A673 (cell line): Measurements from ENCODE around the gene MEF2C. TPM values are rescaled to one million over a fixed set of nuclear protein-coding genes. Genes with fewer than 3 reads are reported as not detected.

Experiments
- BruUV-seq: library from RNA; stranded (reverse); fragments of 400-500 nt; replicated peaks from 2 replicates; lab custom pipeline; 2021; lab: Mats Ljungman, UMichigan
- CTCF ChIA-PET: fragments of 300-600 bp; sonication (Branson Sonifier 250); formaldehyde crosslinking; loops from one replicate; lab custom pipeline; 2022; ENCODE audit warnings: antibody characterized with exemption; lab: Charles Lee
- POLR2A ChIA-PET: fragments of 300-600 bp; sonication (Branson Sonifier 250); formaldehyde crosslinking; loops from one replicate; lab custom pipeline; 2022; ENCODE audit warnings: antibody characterized with exemption; ENCODE audit not compliant: low non-redundant PET; lab: Charles Lee
- DNase-seq: peaks from one replicate; pipeline ENCODE4 v3.0.0-alpha.2; 2015; ENCODE audit warnings: low spot score
- H3K27ac ChIP-seq: fragments of 200-600 bp; sonication (generic); 2 replicates; pipeline ENCODE4 v1.5.1; 2016; ENCODE audit warnings: mixed run types, low read depth, mild to moderate bottlenecking, mixed read lengths, antibody characterized with exemption, low read length; ENCODE audit not compliant: poor library complexity, severe bottlenecking
- H3K27me3 ChIP-seq: fragments of 200-600 bp; sonication (generic); replicated peaks from 2 replicates; pipeline ENCODE4 v1.6.1; 2017; ENCODE audit warnings: mixed run types, low read depth, mild to moderate bottlenecking, mixed read lengths, antibody characterized with exemption, low read length; ENCODE audit not compliant: insufficient read depth, poor library complexity
- H3K36me3 ChIP-seq: fragments of 200-600 bp; sonication (generic); 2 replicates; pipeline ENCODE4 v1.6.1; 2016; ENCODE audit warnings: mixed run types, mild to moderate bottlenecking, mixed read lengths, antibody characterized with exemption, low read length; ENCODE audit not compliant: insufficient read depth, poor library complexity, severe bottlenecking
- H3K4me1 ChIP-seq: fragments of 200-600 bp; sonication (generic); 2 replicates; pipeline ENCODE4 v1.6.1; 2017; ENCODE audit warnings: mixed run types, mild to moderate bottlenecking, mixed read lengths, antibody characterized with exemption, low read length; ENCODE audit not compliant: insufficient read depth, poor library complexity, severe bottlenecking
- H3K4me3 ChIP-seq: fragments of 200-600 bp; sonication (generic); 2 replicates; pipeline ENCODE4 v1.5.1; 2016; ENCODE audit warnings: low read depth, mixed run types, mild to moderate bottlenecking, mixed read lengths, low read length; ENCODE audit not compliant: poor library complexity, severe bottlenecking
- H3K9me3 ChIP-seq: fragments of 200-600 bp; sonication (generic); 2 replicates; pipeline ENCODE4 v1.6.1; 2016; ENCODE audit warnings: mixed run types, low read depth, mild to moderate bottlenecking, mixed read lengths, antibody characterized with exemption, low read length; ENCODE audit not compliant: poor library complexity, severe bottlenecking
- EZH2 ChIP-seq: fragments of 200-600 bp; sonication (generic); IDR thresholded peaks from 2 replicates; pipeline ENCODE4 v1.6.1; 2017; ENCODE audit warnings: borderline replicate concordance, low read depth, mild to moderate bottlenecking, mixed read lengths, antibody characterized with exemption, low read length; ENCODE audit not compliant: poor library complexity, severe bottlenecking
- intact Hi-C: fragments of 100-400 bp; cut with micrococcal nuclease; formaldehyde crosslinking; loops from one replicate; pipeline ENCODE4 v1.10.0; 2022; ENCODE audit not compliant: unreplicated experiment
- total RNA-seq: library from RNA; stranded (reverse); gene quantifications from 2 replicates; pipeline ENCODE4 v1.2.3, GENCODE V29; 2021
- TF ChIP-seq, protein P1 (sequence below): fragments of 300-800, 200-600 bp; sonication (generic); conservative IDR thresholded peaks from 2 replicates; pipeline ENCODE4 v1.5.1; 2017; ENCODE audit warnings: low read depth, mild to moderate bottlenecking, antibody characterized with exemption, low read length, moderate library complexity, mixed read lengths

The MEF2C gene
- total RNA-seq, 1 experiment from 2014 or later = 2.0 TPM

GRCh38 chr5:88724201-88724600 lies 158.8 kb downstream of the MEF2C start:
- H3K36me3 ChIP-seq = no peaks in the 10 kb centered on the region
- no peaks in the 10 kb centered on the region for H3K9me3 ChIP-seq
- ChIA-PET POLR2A (no interaction called here), CTCF (interaction anchor here (0.6 to 1.9 kb wide), 6 partner anchors 16 to 1693 kb away, joined by 3 to 30 read pairs (median 4); no protein-coding TSS in a partner anchor)
- no TSS peak for BruUV-seq
- no peak overlapping the region for H3K4me3 ChIP-seq
- TF ChIP-seq, protein P1, sequence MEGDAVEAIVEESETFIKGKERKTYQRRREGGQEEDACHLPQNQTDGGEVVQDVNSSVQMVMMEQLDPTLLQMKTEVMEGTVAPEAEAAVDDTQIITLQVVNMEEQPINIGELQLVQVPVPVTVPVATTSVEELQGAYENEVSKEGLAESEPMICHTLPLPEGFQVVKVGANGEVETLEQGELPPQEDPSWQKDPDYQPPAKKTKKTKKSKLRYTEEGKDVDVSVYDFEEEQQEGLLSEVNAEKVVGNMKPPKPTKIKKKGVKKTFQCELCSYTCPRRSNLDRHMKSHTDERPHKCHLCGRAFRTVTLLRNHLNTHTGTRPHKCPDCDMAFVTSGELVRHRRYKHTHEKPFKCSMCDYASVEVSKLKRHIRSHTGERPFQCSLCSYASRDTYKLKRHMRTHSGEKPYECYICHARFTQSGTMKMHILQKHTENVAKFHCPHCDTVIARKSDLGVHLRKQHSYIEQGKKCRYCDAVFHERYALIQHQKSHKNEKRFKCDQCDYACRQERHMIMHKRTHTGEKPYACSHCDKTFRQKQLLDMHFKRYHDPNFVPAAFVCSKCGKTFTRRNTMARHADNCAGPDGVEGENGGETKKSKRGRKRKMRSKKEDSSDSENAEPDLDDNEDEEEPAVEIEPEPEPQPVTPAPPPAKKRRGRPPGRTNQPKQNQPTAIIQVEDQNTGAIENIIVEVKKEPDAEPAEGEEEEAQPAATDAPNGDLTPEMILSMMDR = peak; percentile 61
- TF ChIP-seq EZH2 = no peak
- H3K4me1 ChIP-seq = peaks cover 8% of the 10 kb centered on the region
- H3K27ac ChIP-seq = no peak overlapping the region
- intact Hi-C loops = loop anchor here (2.0 to 5.0 kb wide), 2 partner anchors 943 to 1302 kb away; no protein-coding TSS in a partner anchor
- H3K27me3 ChIP-seq = no peaks in the 10 kb centered on the region
- DNase-seq = peak; percentile 53

- no TSS peak for BruUV-seq
- intact Hi-C loops = loop anchor here (5.0 kb wide), 1 partner anchor 1300 kb away; no protein-coding TSS in a partner anchor
- Histone ChIP-seq H3K27me3 (no peaks in the 10 kb centered on the region), H3K36me3 (no peaks in the 10 kb centered on the region), H3K9me3 (no peaks in the 10 kb centered on the region), H3K4me1 (peaks cover 18% of the 10 kb centered on the region), H3K4me3 (no peak overlapping the region), H3K27ac (no peak overlapping the region)
- no peak for DNase-seq
- no peak for TF ChIP-seq EZH2
- TF ChIP-seq, protein P1 = no peak
- ChIA-PET POLR2A (no interaction called here), CTCF (no interaction called here)
These were observed 160.4 kb downstream of the MEF2C start for GRCh38 chr5:88722546-88723073.

DNA sequence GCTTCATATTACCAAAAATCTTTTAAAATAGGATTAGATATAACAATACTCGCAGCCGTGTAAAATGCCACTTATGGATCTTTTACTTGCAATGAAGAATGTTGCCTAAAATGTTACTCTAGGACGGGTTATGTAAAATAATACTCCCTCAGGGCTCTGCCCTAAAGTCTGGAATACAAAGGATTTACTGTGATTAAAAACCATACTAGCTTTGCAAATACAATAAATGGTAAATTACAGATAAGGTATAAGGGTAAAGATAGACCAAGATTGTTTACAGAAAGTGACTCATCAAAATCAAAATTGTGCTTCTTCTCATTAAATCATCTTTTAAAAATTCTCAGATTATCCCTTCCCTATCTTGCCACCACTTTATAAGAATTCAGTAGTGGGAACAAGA lies 163.6 kb downstream of the MEF2C start:
- ChIA-PET POLR2A (no interaction called here), CTCF (no interaction called here)
- no peak overlapping the region for H3K4me3 ChIP-seq
- no peak for DNase-seq
- intact Hi-C loops = no loop called here
- H3K9me3 ChIP-seq = no peaks in the 10 kb centered on the region
- TF ChIP-seq, protein P1 = no peak
- no peak for TF ChIP-seq EZH2
- H3K27me3 ChIP-seq = no peaks in the 10 kb centered on the region
- no peaks in the 10 kb centered on the region for H3K36me3 ChIP-seq
- BruUV-seq = no TSS peak
- no peak overlapping the region for H3K27ac ChIP-seq
- H3K4me1 ChIP-seq = peaks cover 18% of the 10 kb centered on the region
